ENCODE results near the gene ZNF692.

- no peak for TF ChIP-seq CTCF (IDR thresholded peaks at IDR 0.05; ENCODE audit: low read depth, low read length, poor library complexity, severe bottlenecking)
- no peak for TF ChIP-seq EZH2phosphoT487 (IDR thresholded peaks at IDR 0.05; ENCODE audit: borderline replicate concordance, low read length)
These were observed 7.5 kb downstream of the ZNF692 start for GRCh38 chr1:248851390-248851789.

Measured in DOHH2 (cell line).